CD4-positive, alpha-beta T cell (primary cell): ENCODE data around the gene POLG2. TPM values are rescaled to one million over a fixed set of nuclear protein-coding genes. Genes with fewer than 3 reads are reported as not detected.

Experiments
- ATAC-seq: fragments of 200-7000 bp; cut with Tn5 transposase; one replicate; pipeline ENCODE4 v1.10.0; 2022; ENCODE audit warnings: mild to moderate bottlenecking; ENCODE audit not compliant: poor library complexity
- CTCF ChIA-PET: fragments of 350-600 bp; sonication (Branson Sonifier 250); formaldehyde crosslinking; loops from one replicate; lab custom pipeline; 2021; ENCODE audit warnings: antibody characterized with exemption, inconsistent platforms; lab: Charles Lee
- POLR2A ChIA-PET: fragments of 350-600 bp; sonication (Branson Sonifier 250); formaldehyde crosslinking; loops from one replicate; lab custom pipeline; 2021; ENCODE audit warnings: antibody characterized with exemption, inconsistent platforms; lab: Charles Lee
- DNase-seq, 14 experiments: peaks; one replicate each; pipeline ENCODE4 v3.0.0-alpha.2; 2013 to 2020; ENCODE audit warnings: mixed read lengths in 2 of 14
- H3K27ac ChIP-seq, 2 donors: one replicate each; pipeline versions ENCODE4 v1.5.1 to v1.7.0; 2013; ENCODE audit warnings: low read length in 2 of 2, low read depth in 1 of 2, mild to moderate bottlenecking in 1 of 2
- H3K27me3 ChIP-seq, 2 experiments: 1 replicate in 1 of 2; 2 replicates in 1 of 2; pipeline versions ENCODE4 v1.6.1 to v1.7.0; 2013; ENCODE audit warnings: low read length in 2 of 2, control low read depth in 1 of 2, mild to moderate bottlenecking in 1 of 2, moderate library complexity in 1 of 2; ENCODE audit not compliant: insufficient read depth in 2 of 2, control insufficient read depth in 1 of 2
- H3K36me3 ChIP-seq: one replicate; pipeline ENCODE4 v1.6.1; 2013; ENCODE audit warnings: low read length, control low read depth; ENCODE audit not compliant: insufficient read depth
- H3K4me1 ChIP-seq: one replicate; pipeline ENCODE4 v1.6.1; 2013; ENCODE audit warnings: low read length, control low read depth; ENCODE audit not compliant: insufficient read depth
- H3K4me3 ChIP-seq: one replicate; pipeline ENCODE4 v1.5.1; 2013; ENCODE audit warnings: mild to moderate bottlenecking, low read length, moderate library complexity
- H3K9me3 ChIP-seq, 2 experiments: 1 replicate in 1 of 2; 2 replicates in 1 of 2; pipeline versions ENCODE4 v1.6.1 to v1.7.0; 2013; ENCODE audit warnings: low read length in 2 of 2, mild to moderate bottlenecking in 2 of 2, control low read depth in 1 of 2, moderate library complexity in 1 of 2; ENCODE audit not compliant: control insufficient read depth in 1 of 2, insufficient read depth in 1 of 2
- H3K27ac Mint-ChIP-seq: one replicate; pipeline ENCODE4 v1.8.0; 2020; ENCODE audit warnings: mixed read lengths
- H3K27me3 Mint-ChIP-seq: one replicate; pipeline ENCODE4 v1.8.0; 2021; ENCODE audit warnings: mixed read lengths
- H3K36me3 Mint-ChIP-seq: one replicate; pipeline ENCODE4 v1.8.0; 2021; ENCODE audit warnings: low read depth, mixed read lengths
- H3K4me1 Mint-ChIP-seq: one replicate; pipeline ENCODE4 v1.8.0; 2021; ENCODE audit warnings: low read depth, mixed read lengths
- H3K4me3 Mint-ChIP-seq: one replicate; pipeline ENCODE4 v1.8.0; 2020; ENCODE audit warnings: mild to moderate bottlenecking, mixed read lengths
- H3K9me3 Mint-ChIP-seq: one replicate; pipeline ENCODE4 v1.8.0; 2020; ENCODE audit warnings: mixed read lengths
- CTCF ChIP-seq: fragments of 200-600 bp; IDR thresholded peaks from one replicate; pipeline ENCODE4 v1.8.0; 2022; ENCODE audit warnings: antibody characterized with exemption, mild to moderate bottlenecking
- intact Hi-C, 2 experiments: fragments of 100-400 bp; cut with DNase I in 1 of 2; cut with micrococcal nuclease in 1 of 2; formaldehyde crosslinking; loops; one replicate each; pipeline versions ENCODE4 v1.15.1 to v1.9.0; 2023 to 2025; cut with DNase I, micrococcal nuclease
- total RNA-seq, 174 experiments: library from RNA in 2 of 174; stranded (reverse) in 2 of 174; gene quantifications; one replicate each; pipeline ENCODE4 v1.2.3 and lab custom pipeline; 2021 to 2026

The POLG2 gene
- total RNA-seq, 2 experiments from 2014 or later = 32.8 to 34.1 TPM

- Histone ChIP-seq H3K9me3 (no peaks in the 10 kb centered on the region), H3K27me3 (no peaks in the 10 kb centered on the region), H3K27ac (no peak overlapping the region), H3K4me3 (no peak overlapping the region), H3K36me3 (peaks cover 39% of the 10 kb centered on the region), H3K4me1 (peaks cover 29% of the 10 kb centered on the region)
- intact Hi-C loops = loop anchor here in 1 of 2 experiments (5.0 to 10.0 kb wide), 2 partner anchors 185 to 718 kb away; partner anchors contain the start of genes CCDC47 and DDX42
- no peaks in the 10 kb centered on the region for H3K27me3 Mint-ChIP-seq
- ATAC-seq = no peak
- peak overlapping the region; percentile 73 for H3K27ac Mint-ChIP-seq
- ChIA-PET POLR2A (interaction anchor here (1.0 to 10.7 kb wide), 3 partner anchors 12 to 72 kb away, joined by 3 to 453 read pairs (median 5); partner anchors contain the start of genes CEP95 and DDX5), CTCF (interaction anchor here (1.2 to 5.7 kb wide), 4 partner anchors 10 to 156 kb away, joined by 4 to 61 read pairs (median 18); partner anchors contain the start of genes CEP95 and DDX5)
- H3K36me3 Mint-ChIP-seq = peaks cover 79% of the 10 kb centered on the region
- peaks cover 39% of the 10 kb centered on the region for H3K4me1 Mint-ChIP-seq
- no peaks in the 10 kb centered on the region for H3K9me3 Mint-ChIP-seq
- peak overlapping the region; percentile 70 for H3K4me3 Mint-ChIP-seq
- DNase-seq = peak in 4 of 14 experiments; percentile 51 to 80 (median 78)
- peak; percentile 67 for TF ChIP-seq CTCF
These were observed 4.3 kb downstream of the POLG2 start for GRCh38 chr17:64492481-64493109.

DNA sequence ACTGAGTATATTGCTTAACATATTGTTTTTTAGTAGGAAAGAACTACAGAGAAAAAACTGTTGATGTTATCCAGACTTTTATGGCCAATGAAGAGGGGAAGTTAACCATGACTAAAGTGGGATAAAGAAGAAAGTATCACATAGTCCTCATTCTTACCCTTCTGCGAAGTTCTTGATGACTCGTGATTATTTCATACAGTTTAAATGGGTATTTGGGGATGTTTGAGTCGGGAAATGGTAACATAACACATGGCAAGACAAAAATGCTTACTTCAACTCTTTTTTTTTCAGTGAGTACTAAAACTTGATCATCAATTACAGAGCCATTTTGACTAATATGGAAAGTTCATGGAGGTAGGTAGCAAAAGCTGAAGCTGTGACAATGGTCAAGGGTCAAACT lies 4.9 kb downstream of the POLG2 start:
- H3K4me3 Mint-ChIP-seq = no peak overlapping the region

More for the DNA sequence above, 4.9 kb downstream of the POLG2 start:
- intact Hi-C loops = loop anchor here (1.0 to 10.0 kb wide), 3 partner anchors 72 to 717 kb away; partner anchors contain the start of genes CCDC47 (in 1 of the 2) and DDX42 (in 1 of the 2)
- Mint-ChIP-seq H3K27me3 (no peaks in the 10 kb centered on the region), H3K4me1 (peaks cover 33% of the 10 kb centered on the region), H3K27ac (no peak overlapping the region), H3K36me3 (peaks cover 75% of the 10 kb centered on the region), H3K9me3 (no peaks in the 10 kb centered on the region)
- Histone ChIP-seq H3K27me3 (no peaks in the 10 kb centered on the region), H3K27ac (no peak overlapping the region), H3K9me3 (no peaks in the 10 kb centered on the region), H3K4me1 (peaks cover 23% of the 10 kb centered on the region), H3K4me3 (no peak overlapping the region), H3K36me3 (peaks cover 39% of the 10 kb centered on the region)
- CTCF ChIA-PET = interaction anchor here (1.2 to 5.7 kb wide), 3 partner anchors 9 to 72 kb away, joined by 4 to 61 read pairs (median 33); partner anchors contain the start of genes CEP95 and DDX5
- no peak for TF ChIP-seq CTCF
- ATAC-seq (no peak), DNase-seq (no peak)
- POLR2A ChIA-PET = interaction anchor here (1.0 to 10.7 kb wide), 3 partner anchors 13 to 72 kb away, joined by 3 to 453 read pairs (median 5); partner anchors contain the start of genes CEP95 and DDX5
